H1 (cell line): ENCODE results near the gene PCBP2. TPM values are rescaled to one million over a fixed set of nuclear protein-coding genes. Genes with fewer than 3 reads are reported as not detected.

Experiments
- BRCA1 ChIP-seq: IDR thresholded peaks from 2 replicates; pipeline ENCODE4 v1.6.1; 2012; ENCODE audit warnings: low read depth, low read length, improper control_type of control experiment
- CEBPB ChIP-seq: IDR thresholded peaks from 2 replicates; pipeline ENCODE4 v1.6.1; 2012; ENCODE audit warnings: low read depth, low read length
- CTBP2 ChIP-seq: IDR thresholded peaks from 2 replicates; pipeline ENCODE4 v1.7.0; 2011; ENCODE audit warnings: borderline replicate concordance, mild to moderate bottlenecking, moderate library complexity, mixed read lengths, low read length; ENCODE audit not compliant: insufficient read depth, insufficient read length
- FOSL1 ChIP-seq: IDR thresholded peaks from 2 replicates; pipeline ENCODE4 v1.6.1; 2011; ENCODE audit warnings: mild to moderate bottlenecking, low read depth, low read length, moderate library complexity; ENCODE audit not compliant: insufficient read depth
- GABPA ChIP-seq: IDR thresholded peaks from 2 replicates; pipeline ENCODE4 v1.6.1; 2011; ENCODE audit warnings: mild to moderate bottlenecking, low read length, moderate library complexity, borderline replicate concordance; ENCODE audit not compliant: insufficient read depth
- HDAC6 ChIP-seq: IDR thresholded peaks from one replicate; pipeline ENCODE4 v1.7.1; 2012; ENCODE audit warnings: low read depth, mild to moderate bottlenecking, inconsistent platforms, low read length, moderate library complexity
- KDM5A ChIP-seq: fragments of 200-600 bp; IDR thresholded peaks from 2 replicates; pipeline ENCODE4 v1.7.1; 2012; ENCODE audit warnings: mild to moderate bottlenecking, low read length, inconsistent platforms, mixed read lengths
- POU5F1 ChIP-seq: IDR thresholded peaks from 2 replicates; pipeline ENCODE4 v1.6.1; 2011; ENCODE audit warnings: low read depth, mild to moderate bottlenecking, low read length, moderate library complexity
- RNF2 ChIP-seq: fragments of 200-900, 300-1000 bp; sonication (generic); IDR thresholded peaks from 2 replicates; pipeline ENCODE4 v1.7.1; 2016; ENCODE audit warnings: borderline replicate concordance, low read depth, mild to moderate bottlenecking, antibody characterized with exemption, low read length; ENCODE audit not compliant: poor library complexity, severe bottlenecking; ENCODE audit errors: missing control alignments
- SP4 ChIP-seq: IDR thresholded peaks from 2 replicates; pipeline ENCODE4 v1.6.1; 2012; ENCODE audit warnings: low read length, inconsistent platforms
- polyA plus RNA-seq, 7 experiments: library from polyadenylated mRNA; depleted of rRNA in 3 of 7; stranded (reverse) in 5 of 7; unstranded in 2 of 7; fragments of >200 nt in 5 of 7; fragments of 200-250 nt in 2 of 7; gene quantifications; 1 replicate in 5 of 7; 2 replicates in 1 of 7; 4 replicates in 1 of 7; pipeline versions ENCODE4 v1.2.1 to v1.2.3, GENCODE V29; 2011 to 2013; ENCODE audit warnings: missing spikeins in 2 of 7, mixed read lengths in 2 of 7
- total RNA-seq: library from RNA; stranded (reverse); fragmentation: NEBNext Ultra II Directional; extraction: Animal tissue kit (Norgen Biotek cat#: 25700); gene quantifications from 2 replicates; pipeline ENCODE4 v1.2.1, GENCODE V29; 2021
- TF ChIP-seq, protein P1 (sequence below): fragments of 300-600 bp; sonication (generic); IDR thresholded peaks from 2 replicates; pipeline ENCODE4 v1.7.1; 2012; ENCODE audit warnings: low read length, moderate library complexity, mild to moderate bottlenecking, inconsistent platforms; ENCODE audit not compliant: insufficient replicate concordance

The PCBP2 gene
- total and polyA plus RNA-seq, 2 of the 8 experiments (the other 6 are each of a cell fraction or from before 2014, with no cell fraction given) = 470 to 1,123 TPM

DNA sequence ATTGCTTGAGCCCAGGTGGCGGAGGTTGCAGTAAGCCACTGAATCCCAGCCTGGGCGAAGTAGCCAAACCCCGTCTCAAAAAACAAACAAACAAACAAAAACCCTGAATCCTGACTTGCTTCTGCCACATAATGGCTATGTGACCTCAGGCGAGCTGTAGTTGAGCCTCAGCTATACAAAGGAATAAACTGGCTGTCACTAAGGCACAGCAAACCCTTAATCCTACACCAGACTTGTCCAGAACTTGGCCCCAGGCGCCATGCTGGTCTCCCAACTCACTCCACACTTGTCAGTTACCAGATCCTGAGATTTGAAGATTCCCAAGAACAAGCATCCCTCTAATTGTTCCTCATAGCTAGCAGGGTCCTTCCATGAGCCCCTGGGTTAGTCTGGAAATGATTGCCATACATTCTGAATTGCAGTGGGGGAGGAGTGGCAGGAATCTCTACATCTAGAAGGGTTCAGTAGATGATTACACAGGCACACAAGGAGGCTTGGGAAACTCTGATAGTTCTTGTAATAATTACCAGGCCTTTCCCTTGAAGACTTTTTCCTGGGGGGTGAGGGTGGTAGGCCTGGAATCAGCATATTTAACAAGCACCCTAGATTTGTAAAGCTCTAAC, 37.5 kb downstream of the PCBP2 start (continued):
- TF ChIP-seq, protein P1, sequence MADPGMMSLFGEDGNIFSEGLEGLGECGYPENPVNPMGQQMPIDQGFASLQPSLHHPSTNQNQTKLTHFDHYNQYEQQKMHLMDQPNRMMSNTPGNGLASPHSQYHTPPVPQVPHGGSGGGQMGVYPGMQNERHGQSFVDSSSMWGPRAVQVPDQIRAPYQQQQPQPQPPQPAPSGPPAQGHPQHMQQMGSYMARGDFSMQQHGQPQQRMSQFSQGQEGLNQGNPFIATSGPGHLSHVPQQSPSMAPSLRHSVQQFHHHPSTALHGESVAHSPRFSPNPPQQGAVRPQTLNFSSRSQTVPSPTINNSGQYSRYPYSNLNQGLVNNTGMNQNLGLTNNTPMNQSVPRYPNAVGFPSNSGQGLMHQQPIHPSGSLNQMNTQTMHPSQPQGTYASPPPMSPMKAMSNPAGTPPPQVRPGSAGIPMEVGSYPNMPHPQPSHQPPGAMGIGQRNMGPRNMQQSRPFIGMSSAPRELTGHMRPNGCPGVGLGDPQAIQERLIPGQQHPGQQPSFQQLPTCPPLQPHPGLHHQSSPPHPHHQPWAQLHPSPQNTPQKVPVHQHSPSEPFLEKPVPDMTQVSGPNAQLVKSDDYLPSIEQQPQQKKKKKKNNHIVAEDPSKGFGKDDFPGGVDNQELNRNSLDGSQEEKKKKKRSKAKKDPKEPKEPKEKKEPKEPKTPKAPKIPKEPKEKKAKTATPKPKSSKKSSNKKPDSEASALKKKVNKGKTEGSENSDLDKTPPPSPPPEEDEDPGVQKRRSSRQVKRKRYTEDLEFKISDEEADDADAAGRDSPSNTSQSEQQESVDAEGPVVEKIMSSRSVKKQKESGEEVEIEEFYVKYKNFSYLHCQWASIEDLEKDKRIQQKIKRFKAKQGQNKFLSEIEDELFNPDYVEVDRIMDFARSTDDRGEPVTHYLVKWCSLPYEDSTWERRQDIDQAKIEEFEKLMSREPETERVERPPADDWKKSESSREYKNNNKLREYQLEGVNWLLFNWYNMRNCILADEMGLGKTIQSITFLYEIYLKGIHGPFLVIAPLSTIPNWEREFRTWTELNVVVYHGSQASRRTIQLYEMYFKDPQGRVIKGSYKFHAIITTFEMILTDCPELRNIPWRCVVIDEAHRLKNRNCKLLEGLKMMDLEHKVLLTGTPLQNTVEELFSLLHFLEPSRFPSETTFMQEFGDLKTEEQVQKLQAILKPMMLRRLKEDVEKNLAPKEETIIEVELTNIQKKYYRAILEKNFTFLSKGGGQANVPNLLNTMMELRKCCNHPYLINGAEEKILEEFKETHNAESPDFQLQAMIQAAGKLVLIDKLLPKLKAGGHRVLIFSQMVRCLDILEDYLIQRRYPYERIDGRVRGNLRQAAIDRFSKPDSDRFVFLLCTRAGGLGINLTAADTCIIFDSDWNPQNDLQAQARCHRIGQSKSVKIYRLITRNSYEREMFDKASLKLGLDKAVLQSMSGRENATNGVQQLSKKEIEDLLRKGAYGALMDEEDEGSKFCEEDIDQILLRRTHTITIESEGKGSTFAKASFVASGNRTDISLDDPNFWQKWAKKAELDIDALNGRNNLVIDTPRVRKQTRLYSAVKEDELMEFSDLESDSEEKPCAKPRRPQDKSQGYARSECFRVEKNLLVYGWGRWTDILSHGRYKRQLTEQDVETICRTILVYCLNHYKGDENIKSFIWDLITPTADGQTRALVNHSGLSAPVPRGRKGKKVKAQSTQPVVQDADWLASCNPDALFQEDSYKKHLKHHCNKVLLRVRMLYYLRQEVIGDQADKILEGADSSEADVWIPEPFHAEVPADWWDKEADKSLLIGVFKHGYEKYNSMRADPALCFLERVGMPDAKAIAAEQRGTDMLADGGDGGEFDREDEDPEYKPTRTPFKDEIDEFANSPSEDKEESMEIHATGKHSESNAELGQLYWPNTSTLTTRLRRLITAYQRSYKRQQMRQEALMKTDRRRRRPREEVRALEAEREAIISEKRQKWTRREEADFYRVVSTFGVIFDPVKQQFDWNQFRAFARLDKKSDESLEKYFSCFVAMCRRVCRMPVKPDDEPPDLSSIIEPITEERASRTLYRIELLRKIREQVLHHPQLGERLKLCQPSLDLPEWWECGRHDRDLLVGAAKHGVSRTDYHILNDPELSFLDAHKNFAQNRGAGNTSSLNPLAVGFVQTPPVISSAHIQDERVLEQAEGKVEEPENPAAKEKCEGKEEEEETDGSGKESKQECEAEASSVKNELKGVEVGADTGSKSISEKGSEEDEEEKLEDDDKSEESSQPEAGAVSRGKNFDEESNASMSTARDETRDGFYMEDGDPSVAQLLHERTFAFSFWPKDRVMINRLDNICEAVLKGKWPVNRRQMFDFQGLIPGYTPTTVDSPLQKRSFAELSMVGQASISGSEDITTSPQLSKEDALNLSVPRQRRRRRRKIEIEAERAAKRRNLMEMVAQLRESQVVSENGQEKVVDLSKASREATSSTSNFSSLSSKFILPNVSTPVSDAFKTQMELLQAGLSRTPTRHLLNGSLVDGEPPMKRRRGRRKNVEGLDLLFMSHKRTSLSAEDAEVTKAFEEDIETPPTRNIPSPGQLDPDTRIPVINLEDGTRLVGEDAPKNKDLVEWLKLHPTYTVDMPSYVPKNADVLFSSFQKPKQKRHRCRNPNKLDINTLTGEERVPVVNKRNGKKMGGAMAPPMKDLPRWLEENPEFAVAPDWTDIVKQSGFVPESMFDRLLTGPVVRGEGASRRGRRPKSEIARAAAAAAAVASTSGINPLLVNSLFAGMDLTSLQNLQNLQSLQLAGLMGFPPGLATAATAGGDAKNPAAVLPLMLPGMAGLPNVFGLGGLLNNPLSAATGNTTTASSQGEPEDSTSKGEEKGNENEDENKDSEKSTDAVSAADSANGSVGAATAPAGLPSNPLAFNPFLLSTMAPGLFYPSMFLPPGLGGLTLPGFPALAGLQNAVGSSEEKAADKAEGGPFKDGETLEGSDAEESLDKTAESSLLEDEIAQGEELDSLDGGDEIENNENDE = no peak
- TF ChIP-seq POU5F1 (no peak), SP4 (no peak), FOSL1 (no peak), BRCA1 (no peak), KDM5A (no peak), CTBP2 (no peak), RNF2 (no peak), GABPA (no peak), HDAC6 (no peak), CEBPB (no peak)
